ENCODE results near the gene MCC.

Gene MCC

DNA sequence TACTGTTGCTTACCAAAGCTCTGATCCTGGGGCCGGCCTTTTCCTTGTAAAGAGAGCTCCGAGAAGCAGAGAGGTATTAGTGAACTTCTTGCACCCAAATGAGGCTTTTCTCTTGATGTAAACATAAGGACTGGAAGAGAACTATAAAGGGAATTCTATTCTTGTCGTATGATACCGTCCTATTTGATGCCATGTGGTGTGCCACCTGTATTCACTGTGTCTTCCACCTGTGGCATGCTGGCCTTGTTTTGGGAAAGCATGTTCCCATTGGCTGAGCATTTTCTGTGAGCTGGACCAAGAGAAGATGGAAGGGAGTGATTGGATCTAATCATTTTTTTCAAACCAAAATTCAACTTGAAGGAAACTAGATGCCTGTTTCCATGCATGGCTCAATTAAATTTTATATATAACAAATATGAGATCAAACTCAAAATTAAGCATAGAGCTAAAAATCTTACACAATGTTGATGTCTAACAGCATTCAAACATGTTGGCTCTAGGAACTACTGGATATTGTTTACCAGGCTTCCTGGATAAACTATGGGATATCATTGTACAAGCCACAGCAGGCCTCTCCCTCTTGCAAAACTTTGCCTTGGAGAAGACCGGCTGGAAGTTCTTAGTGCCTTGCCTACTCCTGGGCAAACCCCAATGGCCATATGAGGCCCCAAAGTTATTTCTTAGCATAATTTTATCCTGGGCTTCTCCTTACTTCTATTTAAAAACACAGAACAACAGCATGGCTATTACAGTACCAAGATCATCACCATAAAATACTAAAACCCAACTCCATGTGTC, 168.8 kb downstream of the MCC start:
- no peak for DNase-seq (ENCODE audit: low read depth)

GRCh38 chr5:113317636-113318035, 170.6 kb downstream of the MCC start:
- no peak for DNase-seq (ENCODE audit: low read depth)

- DNase-seq (ENCODE audit: low read depth): no peak
Measured at GRCh38 chr5:113311301-113311700, 177.0 kb downstream of the MCC start.

DNA sequence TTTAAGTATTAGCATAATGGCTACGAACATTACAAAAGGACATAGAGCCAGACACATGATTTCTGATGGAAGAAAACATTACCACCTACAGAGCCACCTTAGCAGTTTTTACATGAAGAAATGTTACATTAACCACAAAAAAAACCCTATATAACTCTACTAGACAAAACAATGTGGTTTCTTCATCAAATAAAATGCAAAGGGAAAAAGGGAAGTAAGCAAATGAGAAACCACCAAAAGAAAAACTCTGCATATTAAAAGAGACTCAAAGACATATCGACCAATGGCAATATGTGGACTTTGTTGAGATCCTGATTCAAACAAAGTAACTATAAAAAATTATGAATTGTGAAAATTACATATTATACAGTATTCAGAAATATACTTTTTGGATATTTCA, 186.1 kb downstream of the MCC start:
- no peak for DNase-seq (ENCODE audit: low read depth)

- no peak for DNase-seq (ENCODE audit: low read depth)
Measured at GRCh38 chr5:113299591-113299990, 188.7 kb downstream of the MCC start.

DNA sequence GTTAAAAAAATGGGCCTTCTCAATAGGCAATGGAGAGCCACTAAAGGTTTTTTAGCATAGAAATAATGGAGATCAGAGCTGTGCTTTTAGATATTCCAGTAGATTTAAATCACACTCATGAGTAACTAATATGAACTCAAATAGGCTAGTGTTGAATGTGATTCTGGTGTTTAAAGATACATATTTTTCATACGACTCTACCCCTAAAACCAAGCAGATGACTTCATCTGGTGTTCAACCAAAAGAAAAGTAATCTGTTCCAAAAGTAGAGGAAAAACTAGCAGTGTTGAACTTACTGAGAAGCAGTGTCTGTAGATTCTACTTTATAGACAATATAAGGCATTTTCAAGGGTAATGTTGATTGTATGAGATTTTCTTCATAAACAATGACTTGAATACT, 191.6 kb downstream of the MCC start:
- no peak for DNase-seq (ENCODE audit: low read depth)

GRCh38 chr5:113295111-113295539, 193.1 kb downstream of the MCC start:
- DNase-seq (ENCODE audit: low read depth): no peak

- DNase-seq (ENCODE audit: low read depth): peak; percentile 61
Measured at GRCh38 chr5:113294311-113295110, 193.7 kb downstream of the MCC start.

- no peak for DNase-seq (ENCODE audit: low read depth)
Measured at GRCh38 chr5:113293975-113294310, 194.3 kb downstream of the MCC start.

DNA sequence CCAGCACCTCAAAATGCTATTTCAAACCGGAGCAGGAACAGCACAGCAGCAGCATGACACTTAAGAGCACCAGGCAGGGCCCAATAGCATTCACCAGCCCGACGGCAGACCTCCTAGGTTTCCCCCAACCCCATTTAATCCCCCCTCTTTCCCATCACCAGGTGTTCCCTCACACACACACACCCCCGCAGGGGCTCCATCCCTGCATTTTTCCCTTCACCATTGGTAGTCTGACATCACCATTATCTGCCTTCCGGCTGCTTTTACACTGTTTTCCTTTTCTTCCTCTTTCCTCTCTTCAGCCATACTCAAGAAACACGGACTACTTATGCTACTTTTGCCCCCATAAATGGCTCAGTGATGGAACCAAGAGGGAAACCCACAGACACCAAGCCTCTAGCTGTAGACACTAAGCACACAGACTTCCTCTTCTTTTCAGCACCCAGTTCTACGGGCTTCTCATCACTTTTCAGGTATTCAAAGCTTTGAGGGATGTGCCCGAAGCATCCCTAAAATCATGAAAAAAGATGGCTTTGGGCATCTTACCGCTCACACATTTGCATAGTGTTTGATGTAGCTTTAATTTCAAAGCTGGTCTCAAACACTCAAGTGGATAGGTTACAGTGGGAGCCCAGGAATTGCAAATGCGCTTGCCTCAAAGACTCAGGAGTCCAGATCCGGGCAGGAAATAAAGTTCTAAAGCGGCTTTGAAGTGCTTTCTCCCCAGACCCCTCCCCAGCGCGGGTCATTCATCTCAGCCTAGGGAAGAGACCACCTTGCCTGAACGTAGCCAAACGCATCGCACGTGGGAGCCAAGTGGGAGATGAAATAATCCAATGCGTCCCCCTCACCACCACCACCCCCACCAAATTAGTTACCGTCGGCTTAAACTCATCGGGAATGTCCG, 194.9 kb downstream of the MCC start:
- DNase-seq (ENCODE audit: low read depth): no peak

- DNase-seq (ENCODE audit: low read depth): no peak
Measured at GRCh38 chr5:113292462-113292861, 195.8 kb downstream of the MCC start.

DNA sequence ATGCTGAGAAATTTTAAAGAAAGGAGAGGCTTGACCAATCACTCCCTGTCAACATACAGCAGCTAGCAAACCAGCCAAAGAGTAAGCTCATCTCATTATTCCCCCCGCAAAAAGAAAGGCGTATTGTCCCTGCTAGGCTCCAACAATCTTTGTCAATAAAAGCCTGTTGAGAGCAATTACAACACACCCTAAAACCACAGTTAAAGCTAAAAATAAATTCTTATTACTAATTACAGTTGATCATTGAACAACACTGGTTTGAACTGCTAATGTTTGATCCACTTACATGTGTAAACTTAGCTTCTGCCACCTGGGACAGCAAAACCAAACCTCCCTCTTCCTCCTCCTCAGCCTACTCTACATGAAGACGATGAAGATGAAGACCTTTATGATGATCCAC, 204.7 kb downstream of the MCC start:
- DNase-seq (ENCODE audit: low read depth): no peak

GRCh38 chr5:113282472-113282871, 205.8 kb downstream of the MCC start:
- no peak for DNase-seq (ENCODE audit: low read depth)

DNA sequence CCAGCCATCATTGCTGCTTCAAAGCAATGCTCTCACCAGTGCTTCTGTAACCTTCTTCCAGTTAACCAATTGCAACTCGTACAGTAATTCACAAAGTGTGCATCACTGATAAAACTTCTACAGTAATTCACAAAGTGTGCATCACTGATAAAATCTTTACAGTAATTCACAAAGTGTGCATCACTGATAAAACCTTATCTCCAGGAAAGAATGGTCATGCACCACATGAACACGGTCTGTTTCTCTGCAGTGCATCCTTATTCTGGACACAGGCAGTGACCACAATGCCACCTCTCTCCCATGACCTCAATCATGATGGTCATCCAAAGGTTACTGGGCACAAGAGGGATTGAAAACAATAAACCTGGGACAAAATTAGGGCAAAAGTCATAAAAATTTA, 207.1 kb downstream of the MCC start:
- no peak for DNase-seq (ENCODE audit: low read depth)

- DNase-seq (ENCODE audit: low read depth): no peak
Measured at GRCh38 chr5:113280541-113280940, 207.7 kb downstream of the MCC start.

GRCh38 chr5:113278976-113279375, 209.3 kb downstream of the MCC start:
- no peak for DNase-seq (ENCODE audit: low read depth)

DNA sequence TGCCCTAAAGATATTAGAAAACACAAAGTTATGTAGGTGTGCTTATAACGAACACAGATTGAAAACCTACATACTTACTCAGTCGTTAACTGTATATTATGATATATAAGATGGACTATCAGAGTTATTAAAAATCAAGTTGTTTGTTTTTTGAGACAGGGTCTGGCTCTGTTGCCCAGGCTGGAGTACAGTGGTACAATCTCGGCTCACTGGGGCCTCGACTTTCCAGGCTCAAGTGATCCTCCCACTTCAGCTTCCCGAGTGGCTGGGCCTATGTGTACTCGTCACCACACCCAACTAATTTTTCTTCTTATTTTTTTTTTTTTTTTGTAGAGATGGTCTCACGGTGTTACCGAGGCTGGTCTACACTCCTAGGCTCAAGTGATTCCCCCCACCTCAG, 211.8 kb downstream of the MCC start:
- no peak for DNase-seq (ENCODE audit: low read depth)

GRCh38 chr5:113276001-113276400, 212.3 kb downstream of the MCC start:
- no peak for DNase-seq (ENCODE audit: low read depth)

DNA sequence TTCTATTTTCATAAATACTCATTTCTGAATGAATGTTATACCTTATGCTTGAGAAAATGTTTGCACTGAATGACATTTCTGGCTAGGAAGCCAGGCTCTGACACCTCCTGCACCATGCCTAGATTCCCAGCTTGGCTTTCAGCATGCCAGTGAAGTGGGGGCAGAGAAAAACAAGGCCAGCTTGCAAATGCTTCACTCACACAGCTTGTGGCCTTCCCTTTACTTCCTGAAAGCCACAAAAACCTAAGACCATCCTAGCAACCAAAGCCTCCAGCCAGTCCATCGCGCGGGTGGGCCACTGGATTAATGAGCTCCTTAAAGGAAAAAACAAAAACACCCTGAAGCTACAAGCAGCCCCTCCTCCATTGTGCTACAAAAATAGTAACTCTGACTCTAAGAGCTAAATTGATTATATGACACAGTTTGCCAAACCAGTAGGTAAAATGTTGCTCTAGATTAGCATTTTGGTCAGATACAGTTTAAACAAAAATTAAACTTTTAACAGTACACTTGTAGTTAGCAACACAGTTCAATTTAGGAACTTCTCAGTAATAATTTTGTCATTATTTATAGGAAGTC, 213.3 kb downstream of the MCC start:
- no peak for DNase-seq (ENCODE audit: low read depth)

DNA sequence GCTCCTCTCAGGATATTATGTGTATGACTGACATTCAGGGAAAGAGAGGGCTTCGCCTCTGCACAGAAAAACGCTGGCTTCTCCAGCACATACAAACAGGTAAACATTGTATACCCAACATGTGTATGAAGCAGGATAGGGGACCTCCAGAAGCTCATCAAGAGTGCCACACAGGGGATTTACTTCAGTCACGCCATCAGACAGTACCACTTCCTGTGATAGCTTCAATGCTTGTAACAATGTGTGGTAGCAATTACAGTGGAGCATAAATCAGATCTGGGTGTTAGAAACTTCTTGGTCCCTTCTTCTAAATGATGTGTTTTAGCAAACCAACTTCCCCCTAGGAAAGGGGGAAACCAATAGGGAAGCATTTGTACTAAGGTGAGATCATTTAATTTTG, 214.3 kb downstream of the MCC start:
- no peak for DNase-seq (ENCODE audit: low read depth)

- DNase-seq (ENCODE audit: low read depth): no peak
Measured at GRCh38 chr5:113271745-113272454, 216.4 kb downstream of the MCC start.

DNA sequence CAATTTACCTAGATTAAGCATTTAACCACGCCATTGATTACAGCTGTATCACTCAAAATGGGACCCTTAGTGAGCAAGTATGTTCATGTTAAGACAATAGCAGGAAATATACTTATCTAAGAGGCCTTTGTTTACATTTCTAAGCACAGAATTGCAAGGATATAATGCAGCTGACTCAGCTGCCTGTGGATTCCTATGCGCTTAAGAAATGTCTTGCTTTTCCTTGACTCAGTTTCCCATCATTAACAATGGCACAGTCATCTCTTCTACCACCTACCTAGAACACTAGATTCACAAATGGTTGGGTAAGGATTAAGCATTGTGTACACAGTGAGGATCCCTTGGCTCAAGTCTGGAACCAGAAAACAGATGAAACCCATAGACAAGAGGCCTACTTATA, 217.2 kb downstream of the MCC start:
- no peak for DNase-seq (ENCODE audit: low read depth)

Data from activated T-helper 9 cell treated with anti-CD3 and anti-CD28 coated beads, Interleukin-2, amount 50 U/mL, for 16 hours (primary cell).